Panc1 (cell line): Measurements from ENCODE around the gene OR52K1. TPM values are rescaled to one million over a fixed set of nuclear protein-coding genes. Genes with fewer than 3 reads are reported as not detected.

ENCODE experiments used
- ATAC-seq: fragments of 200-7000 bp; cut with Tn5 transposase; 2 replicates; pipeline ENCODE4 v1.9.1; 2020; ENCODE audit warnings: mild to moderate bottlenecking, moderate library complexity
- BruUV-seq: library from RNA; stranded (reverse); fragments of 400-500 nt; replicated peaks from 2 replicates; lab custom pipeline; 2021; lab: Mats Ljungman, UMichigan
- CTCF ChIA-PET: fragments of 300-600 bp; sonication (Branson Sonifier 250); formaldehyde crosslinking; loops from one replicate; lab custom pipeline; 2022; ENCODE audit warnings: antibody characterized with exemption; lab: Charles Lee
- POLR2A ChIA-PET: fragments of 300-600 bp; sonication (Branson Sonifier 250); formaldehyde crosslinking; loops from one replicate; lab custom pipeline; 2022; ENCODE audit warnings: antibody characterized with exemption; lab: Charles Lee
- DNase-seq: peaks from one replicate; pipeline ENCODE4 v3.0.0-alpha.2; 2010; ENCODE audit warnings: low read depth, low spot score
- H3K27ac ChIP-seq: 2 replicates; pipeline ENCODE4 v1.5.1; 2011; ENCODE audit warnings: mild to moderate bottlenecking, low read length, inconsistent platforms
- H3K27me3 ChIP-seq: fragments of 200-500 bp; sonication (Bioruptor generic); 2 replicates; pipeline ENCODE4 v1.6.0; 2014; ENCODE audit warnings: low read length, inconsistent platforms; ENCODE audit not compliant: control insufficient read depth, insufficient read depth
- H3K36me3 ChIP-seq: fragments of 200-500 bp; sonication (Bioruptor generic); 2 replicates; pipeline ENCODE4 v1.5.1; 2014; ENCODE audit warnings: inconsistent platforms, mild to moderate bottlenecking, low read length, moderate library complexity; ENCODE audit not compliant: control insufficient read depth, insufficient read depth
- H3K4me1 ChIP-seq: 2 replicates; pipeline ENCODE4 v1.5.1; 2011; ENCODE audit warnings: inconsistent platforms, mild to moderate bottlenecking, low read length, moderate library complexity; ENCODE audit not compliant: control insufficient read depth, insufficient read depth
- H3K4me3 ChIP-seq, 2 experiments: 2 replicates each; pipeline ENCODE4 v1.5.1; 2011 to 2012; ENCODE audit warnings: low read depth in 2 of 2, low read length in 2 of 2, mild to moderate bottlenecking in 2 of 2, inconsistent platforms in 1 of 2, moderate library complexity in 1 of 2
- H3K9me3 ChIP-seq: fragments of 200-500 bp; sonication (Bioruptor generic); 2 replicates; pipeline ENCODE4 v1.5.1; 2014; ENCODE audit warnings: low read depth, mild to moderate bottlenecking, inconsistent platforms, low read length, moderate library complexity; ENCODE audit not compliant: control insufficient read depth, insufficient read depth
- POLR2AphosphoS5 ChIP-seq: IDR thresholded peaks from 2 replicates; pipeline ENCODE4 v1.6.1; 2012; ENCODE audit warnings: mild to moderate bottlenecking, low read depth, low read length, moderate library complexity
- SIN3A ChIP-seq: IDR thresholded peaks from 2 replicates; pipeline ENCODE4 v1.6.1; 2012; ENCODE audit warnings: low read depth, mild to moderate bottlenecking, low read length, moderate library complexity, borderline replicate concordance; ENCODE audit not compliant: insufficient read depth
- TCF7L2 ChIP-seq: IDR thresholded peaks from 2 replicates; pipeline ENCODE4 v1.6.1; 2011; ENCODE audit warnings: mild to moderate bottlenecking, low read depth, low read length, inconsistent platforms
- in situ Hi-C: cut with HindIII; loops from 2 replicates; pipeline ENCODE4 v1.10.0; 2016; ENCODE audit warnings: low sequenced_read_pairs, low pct_unique_long_range_greater_than_20kb
- intact Hi-C: fragments of 100-400 bp; cut with micrococcal nuclease; formaldehyde crosslinking; loops from one replicate; pipeline ENCODE4 v1.10.0; 2022; ENCODE audit not compliant: unreplicated experiment
- total RNA-seq: library from RNA; stranded (reverse); gene quantifications from one replicate; pipeline ENCODE4 v1.2.1, GENCODE V29; 2021; ENCODE audit not compliant: unreplicated experiment
- TF ChIP-seq, protein P1 (sequence below), 2 experiments: IDR thresholded peaks; 2 replicates each; pipeline ENCODE4 v1.6.1; 2011 to 2012; ENCODE audit warnings: low read depth in 2 of 2, control low read depth in 1 of 2, low read length in 1 of 2, mild to moderate bottlenecking in 1 of 2, moderate library complexity in 1 of 2; ENCODE audit not compliant: insufficient read depth in 1 of 2
- TF ChIP-seq, protein P2 (sequence below): fragments of 450-650 bp; IDR thresholded peaks from 2 replicates; pipeline ENCODE4 v1.5.1; 2017; ENCODE audit warnings: mild to moderate bottlenecking

Gene OR52K1
- total RNA-seq, 1 experiment from 2014 or later, result not detected

GRCh38 chr11:4496557-4497248, 14.3 kb downstream of the OR52K1 start:
- H3K27me3 ChIP-seq, result peaks cover 24% of the 10 kb centered on the region
- no peaks in the 10 kb centered on the region for H3K4me1 ChIP-seq
- BruUV-seq, result no TSS peak
- ATAC-seq (no peak), DNase-seq (no peak)
- H3K9me3 ChIP-seq, result no peaks in the 10 kb centered on the region
- POLR2A ChIA-PET, result no interaction called here
- no peaks in the 10 kb centered on the region for H3K36me3 ChIP-seq
- in situ Hi-C loops, result no loop called here
- TF ChIP-seq, protein P1, sequence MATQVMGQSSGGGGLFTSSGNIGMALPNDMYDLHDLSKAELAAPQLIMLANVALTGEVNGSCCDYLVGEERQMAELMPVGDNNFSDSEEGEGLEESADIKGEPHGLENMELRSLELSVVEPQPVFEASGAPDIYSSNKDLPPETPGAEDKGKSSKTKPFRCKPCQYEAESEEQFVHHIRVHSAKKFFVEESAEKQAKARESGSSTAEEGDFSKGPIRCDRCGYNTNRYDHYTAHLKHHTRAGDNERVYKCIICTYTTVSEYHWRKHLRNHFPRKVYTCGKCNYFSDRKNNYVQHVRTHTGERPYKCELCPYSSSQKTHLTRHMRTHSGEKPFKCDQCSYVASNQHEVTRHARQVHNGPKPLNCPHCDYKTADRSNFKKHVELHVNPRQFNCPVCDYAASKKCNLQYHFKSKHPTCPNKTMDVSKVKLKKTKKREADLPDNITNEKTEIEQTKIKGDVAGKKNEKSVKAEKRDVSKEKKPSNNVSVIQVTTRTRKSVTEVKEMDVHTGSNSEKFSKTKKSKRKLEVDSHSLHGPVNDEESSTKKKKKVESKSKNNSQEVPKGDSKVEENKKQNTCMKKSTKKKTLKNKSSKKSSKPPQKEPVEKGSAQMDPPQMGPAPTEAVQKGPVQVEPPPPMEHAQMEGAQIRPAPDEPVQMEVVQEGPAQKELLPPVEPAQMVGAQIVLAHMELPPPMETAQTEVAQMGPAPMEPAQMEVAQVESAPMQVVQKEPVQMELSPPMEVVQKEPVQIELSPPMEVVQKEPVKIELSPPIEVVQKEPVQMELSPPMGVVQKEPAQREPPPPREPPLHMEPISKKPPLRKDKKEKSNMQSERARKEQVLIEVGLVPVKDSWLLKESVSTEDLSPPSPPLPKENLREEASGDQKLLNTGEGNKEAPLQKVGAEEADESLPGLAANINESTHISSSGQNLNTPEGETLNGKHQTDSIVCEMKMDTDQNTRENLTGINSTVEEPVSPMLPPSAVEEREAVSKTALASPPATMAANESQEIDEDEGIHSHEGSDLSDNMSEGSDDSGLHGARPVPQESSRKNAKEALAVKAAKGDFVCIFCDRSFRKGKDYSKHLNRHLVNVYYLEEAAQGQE (IDR thresholded peaks at IDR 0.05; ENCODE audit: insufficient read depth in 1 of 2, low read depth in 2 of 2, low read length in 1 of 2), result no peak
- no peak for TF ChIP-seq TCF7L2
- no peak for TF ChIP-seq POLR2AphosphoS5
- no peak for TF ChIP-seq SIN3A
- TF ChIP-seq, protein P2, sequence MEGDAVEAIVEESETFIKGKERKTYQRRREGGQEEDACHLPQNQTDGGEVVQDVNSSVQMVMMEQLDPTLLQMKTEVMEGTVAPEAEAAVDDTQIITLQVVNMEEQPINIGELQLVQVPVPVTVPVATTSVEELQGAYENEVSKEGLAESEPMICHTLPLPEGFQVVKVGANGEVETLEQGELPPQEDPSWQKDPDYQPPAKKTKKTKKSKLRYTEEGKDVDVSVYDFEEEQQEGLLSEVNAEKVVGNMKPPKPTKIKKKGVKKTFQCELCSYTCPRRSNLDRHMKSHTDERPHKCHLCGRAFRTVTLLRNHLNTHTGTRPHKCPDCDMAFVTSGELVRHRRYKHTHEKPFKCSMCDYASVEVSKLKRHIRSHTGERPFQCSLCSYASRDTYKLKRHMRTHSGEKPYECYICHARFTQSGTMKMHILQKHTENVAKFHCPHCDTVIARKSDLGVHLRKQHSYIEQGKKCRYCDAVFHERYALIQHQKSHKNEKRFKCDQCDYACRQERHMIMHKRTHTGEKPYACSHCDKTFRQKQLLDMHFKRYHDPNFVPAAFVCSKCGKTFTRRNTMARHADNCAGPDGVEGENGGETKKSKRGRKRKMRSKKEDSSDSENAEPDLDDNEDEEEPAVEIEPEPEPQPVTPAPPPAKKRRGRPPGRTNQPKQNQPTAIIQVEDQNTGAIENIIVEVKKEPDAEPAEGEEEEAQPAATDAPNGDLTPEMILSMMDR, result no peak
- CTCF ChIA-PET, result no interaction called here
- H3K27ac ChIP-seq, result no peak overlapping the region
- H3K4me3 ChIP-seq, result no peak overlapping the region
- intact Hi-C loops, result no loop called here

- DNase-seq (no peak), ATAC-seq (no peak)
- ChIA-PET CTCF (no interaction called here), POLR2A (no interaction called here)
- H3K36me3 ChIP-seq, result no peaks in the 10 kb centered on the region
- in situ Hi-C loops (no loop called here), intact Hi-C loops (no loop called here)
- TF ChIP-seq, protein P1 (IDR thresholded peaks at IDR 0.05; ENCODE audit: insufficient read depth in 1 of 2, low read depth in 2 of 2, low read length in 1 of 2), result no peak
- TF ChIP-seq POLR2AphosphoS5, result no peak
- TF ChIP-seq SIN3A, result no peak
- no peak for TF ChIP-seq TCF7L2
- TF ChIP-seq, protein P2, result no peak
- H3K27me3 ChIP-seq, result no peaks in the 10 kb centered on the region; the same call in 1 of the 2 replicates
- no TSS peak for BruUV-seq
- H3K9me3 ChIP-seq, result no peaks in the 10 kb centered on the region
- no peak overlapping the region for H3K4me3 ChIP-seq
- no peaks in the 10 kb centered on the region for H3K4me1 ChIP-seq
- H3K27ac ChIP-seq, result no peak overlapping the region
Observed at GRCh38 chr11:4508886-4509285, 26.4 kb downstream of the OR52K1 start.
